PC-3 (cell line): ENCODE results near the gene CDK7.

Source experiments
- EZH2 ChIP-seq: fragments of 300-600 bp; sonication (generic); IDR thresholded peaks from one replicate; pipeline ENCODE4 v1.6.1; 2017; ENCODE audit warnings: antibody characterized with exemption, mild to moderate bottlenecking, low read length; ENCODE audit not compliant: unreplicated experiment
- EZH2phosphoT487 ChIP-seq: fragments of 300-600 bp; sonication (generic); IDR thresholded peaks from 2 replicates; pipeline ENCODE4 v1.6.1; 2018; ENCODE audit warnings: mild to moderate bottlenecking, antibody characterized with exemption, low read length, borderline replicate concordance
- TF ChIP-seq, protein P1 (sequence below): fragments of 300-600 bp; sonication (generic); conservative IDR thresholded peaks from 2 replicates; pipeline ENCODE4 v1.5.1; 2017; ENCODE audit warnings: antibody characterized with exemption, low read depth, mild to moderate bottlenecking, low read length

- TF ChIP-seq, protein P1, sequence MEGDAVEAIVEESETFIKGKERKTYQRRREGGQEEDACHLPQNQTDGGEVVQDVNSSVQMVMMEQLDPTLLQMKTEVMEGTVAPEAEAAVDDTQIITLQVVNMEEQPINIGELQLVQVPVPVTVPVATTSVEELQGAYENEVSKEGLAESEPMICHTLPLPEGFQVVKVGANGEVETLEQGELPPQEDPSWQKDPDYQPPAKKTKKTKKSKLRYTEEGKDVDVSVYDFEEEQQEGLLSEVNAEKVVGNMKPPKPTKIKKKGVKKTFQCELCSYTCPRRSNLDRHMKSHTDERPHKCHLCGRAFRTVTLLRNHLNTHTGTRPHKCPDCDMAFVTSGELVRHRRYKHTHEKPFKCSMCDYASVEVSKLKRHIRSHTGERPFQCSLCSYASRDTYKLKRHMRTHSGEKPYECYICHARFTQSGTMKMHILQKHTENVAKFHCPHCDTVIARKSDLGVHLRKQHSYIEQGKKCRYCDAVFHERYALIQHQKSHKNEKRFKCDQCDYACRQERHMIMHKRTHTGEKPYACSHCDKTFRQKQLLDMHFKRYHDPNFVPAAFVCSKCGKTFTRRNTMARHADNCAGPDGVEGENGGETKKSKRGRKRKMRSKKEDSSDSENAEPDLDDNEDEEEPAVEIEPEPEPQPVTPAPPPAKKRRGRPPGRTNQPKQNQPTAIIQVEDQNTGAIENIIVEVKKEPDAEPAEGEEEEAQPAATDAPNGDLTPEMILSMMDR: no peak
- TF ChIP-seq EZH2 (no peak), EZH2phosphoT487 (no peak)
Observed at GRCh38 chr5:69238760-69239251, 4.1 kb downstream of the CDK7 start.
